ENCODE measurements around the gene NUDT13.

GRCh38 chr10:73113551-73113950, 3.3 kb downstream of the NUDT13 start:
- TF ChIP-seq CTCF (IDR thresholded peaks at IDR 0.05) (no peak), POLR2AphosphoS5 (IDR thresholded peaks at IDR 0.05) (no peak), EP300 (IDR thresholded peaks at IDR 0.05) (no peak), POLR2A (IDR thresholded peaks at IDR 0.05; ENCODE audit: low read depth) (no peak)

All from esophagus muscularis mucosa (tissue), 4 donors.